GM18909 (cell line): ENCODE results near the gene FSCB.
"Not testable (repeated sequence)": the region's sequence is repeated elsewhere in the genome, so short reads cannot be mapped to it uniquely, and the experiment has no call there.

ENCODE experiments used
- ATAC-seq: cut with Tn5 transposase; IDR thresholded peaks from one replicate; pipeline ENCODE4 v1.9.1; 2021; ENCODE audit warnings: mild to moderate bottlenecking; ENCODE audit not compliant: unreplicated experiment, poor library complexity

FSCB gene

GRCh38 chr14:44507183-44507582 is at the start of gene FSCB:
TSS of gene FSCB (minus strand) at chr14:44507283. CDS start at chr14:44506987, 296 bp downstream.
- no peak for ATAC-seq

DNA sequence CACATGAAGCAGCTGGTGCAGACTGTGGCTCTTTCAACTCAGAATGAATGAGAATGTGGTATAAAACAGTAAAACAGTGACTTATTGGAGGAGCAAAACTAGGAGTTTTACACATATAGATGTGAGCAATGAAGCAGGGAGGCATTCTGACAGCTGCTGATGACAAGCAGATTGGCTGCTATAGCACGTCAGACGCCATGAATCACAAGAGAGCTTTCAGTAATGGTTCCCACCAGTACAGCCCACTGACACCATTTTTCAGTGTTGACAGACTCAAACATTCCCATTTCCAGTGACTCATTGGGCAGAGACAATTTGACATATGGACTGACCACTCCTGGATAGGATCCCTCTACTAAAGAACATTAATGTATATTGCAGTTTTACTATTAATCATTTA is 24.6 kb upstream of the FSCB start:
- ATAC-seq, result no peak

- ATAC-seq, result no peak
Measured at GRCh38 chr14:44530475-44530874, 23.4 kb upstream of the FSCB start.

DNA sequence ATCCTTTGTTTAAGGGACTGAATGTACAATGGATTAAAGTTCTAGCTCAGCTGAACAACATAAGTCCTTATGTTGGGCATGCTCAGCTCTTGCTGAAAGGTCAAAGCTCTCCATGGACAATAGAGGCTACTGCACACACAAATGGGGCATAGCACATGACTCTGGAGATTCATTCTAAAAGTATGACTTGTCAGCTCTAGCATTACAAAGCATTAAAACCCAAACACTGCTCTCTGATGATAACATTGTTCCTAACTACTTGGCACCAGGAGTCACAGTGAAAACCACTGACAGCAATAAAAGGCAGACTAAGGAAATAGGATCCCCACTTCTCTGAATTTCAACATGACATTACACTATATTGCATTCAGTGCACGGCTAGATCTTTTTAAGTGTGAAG is 21.9 kb upstream of the FSCB start:
- ATAC-seq, result no peak

GRCh38 chr14:44528180-44528579 is 21.1 kb upstream of the FSCB start:
- ATAC-seq, result no peak

- ATAC-seq, result no peak
Measured at GRCh38 chr14:44525237-44525636, 18.2 kb upstream of the FSCB start.

DNA sequence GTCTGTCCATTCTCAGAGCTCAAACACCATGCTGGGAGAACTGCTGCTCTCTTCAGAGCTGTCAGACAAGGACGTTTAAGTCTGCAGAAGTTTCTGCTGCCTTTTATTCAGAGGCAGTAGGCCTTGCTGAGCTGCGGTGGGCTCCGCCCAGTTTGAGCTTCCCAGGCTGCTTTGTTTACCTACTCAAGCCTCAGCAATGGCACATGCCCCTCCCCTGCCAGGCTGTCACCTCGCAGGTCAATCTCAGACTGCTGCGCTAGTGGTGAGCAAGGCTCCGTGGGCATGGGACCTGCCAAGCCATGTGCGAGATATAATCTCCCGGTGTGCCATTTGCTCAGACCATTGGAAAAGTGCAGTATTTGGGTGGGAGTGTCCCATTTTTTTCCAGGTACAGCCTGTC is 8.6 kb upstream of the FSCB start:
- not testable (repeated sequence) for ATAC-seq

- ATAC-seq, result no peak
Measured at GRCh38 chr14:44508834-44509233, 1.8 kb upstream of the FSCB start.

DNA sequence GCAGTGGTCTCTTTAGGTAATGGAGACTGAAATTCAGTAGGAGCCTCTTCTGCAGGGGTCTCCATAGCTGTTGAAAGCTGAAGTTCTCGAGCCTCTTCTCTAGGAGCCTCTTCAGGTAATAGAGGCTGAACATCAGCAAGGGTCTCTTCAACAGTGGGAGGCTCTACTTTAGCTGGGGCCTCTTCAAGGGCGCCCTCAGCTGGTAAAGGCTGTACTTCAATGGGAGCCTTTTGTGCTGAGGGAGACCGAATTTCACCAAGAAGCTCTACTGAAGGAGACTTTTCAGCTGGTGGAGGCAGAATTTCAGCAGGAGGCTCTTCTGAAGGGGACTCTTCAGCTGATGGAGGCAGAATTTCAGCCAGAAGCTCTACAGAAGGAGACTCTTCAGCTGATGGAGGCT is 1.5 kb downstream of the FSCB start:
- no peak for ATAC-seq

DNA sequence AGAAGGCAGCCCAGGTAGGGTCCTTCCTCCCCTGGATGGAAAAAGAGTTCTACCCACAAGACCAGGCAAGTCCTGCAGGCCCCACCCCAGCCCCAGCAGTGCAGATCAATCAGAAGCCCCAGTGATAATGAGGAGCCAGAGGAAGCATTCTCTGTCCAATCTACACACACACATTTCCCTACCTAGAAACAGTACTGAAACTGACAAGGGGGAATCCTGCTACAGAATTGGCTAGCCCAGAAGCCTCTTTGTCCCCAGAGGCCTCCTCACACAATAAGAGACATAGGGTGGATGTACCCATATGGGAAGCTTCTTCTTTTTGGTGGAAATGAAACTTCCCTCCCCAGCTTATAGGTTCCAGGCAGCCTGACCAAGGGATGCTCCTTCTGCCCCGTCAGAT is 9.9 kb downstream of the FSCB start:
- ATAC-seq, result no peak

GRCh38 chr14:44494137-44494536 is 12.9 kb downstream of the FSCB start:
- ATAC-seq, result no peak

DNA sequence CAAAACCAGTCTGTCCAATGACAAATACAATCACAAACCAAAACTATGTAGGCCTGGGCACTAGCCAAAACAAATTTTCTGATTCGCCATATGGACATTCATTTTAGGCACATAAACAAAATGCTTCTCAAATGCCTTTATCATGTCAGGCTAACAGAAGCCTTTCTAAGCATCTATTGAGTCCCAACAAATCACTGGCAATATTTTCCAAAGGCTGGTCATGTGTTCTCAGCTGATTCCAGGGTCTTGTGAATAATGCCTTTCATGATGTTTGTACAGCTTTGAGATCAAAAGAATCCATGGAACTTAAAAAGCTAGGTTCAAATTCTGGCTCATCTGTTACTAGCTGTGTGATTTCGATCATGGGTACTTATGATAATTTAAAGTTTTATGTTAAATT is 16.1 kb downstream of the FSCB start:
- no peak for ATAC-seq

DNA sequence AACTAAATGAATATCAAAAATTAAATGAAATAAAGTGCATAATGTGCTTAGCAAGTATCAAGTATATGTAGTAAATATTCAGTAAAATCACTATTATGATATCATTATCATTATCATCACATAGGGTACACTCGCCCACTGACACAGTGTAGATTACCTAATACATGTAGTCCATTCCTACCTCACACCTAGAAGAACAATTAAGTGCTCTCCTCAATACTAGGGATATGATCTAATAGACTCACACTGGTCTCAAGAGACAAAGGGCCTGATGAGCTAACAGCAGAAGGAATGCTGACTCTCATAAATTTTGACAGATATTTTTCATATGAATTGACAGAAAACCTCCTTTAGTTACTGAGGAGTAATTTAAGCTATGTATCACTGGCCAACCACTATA is 29.1 kb downstream of the FSCB start:
- no peak for ATAC-seq

- no peak for ATAC-seq
Measured at GRCh38 chr14:44468771-44469170, 38.3 kb downstream of the FSCB start.

GRCh38 chr14:44463356-44464004 is 43.6 kb downstream of the FSCB start:
- ATAC-seq, result no peak

- no peak for ATAC-seq
Measured at GRCh38 chr14:44462381-44462780, 44.7 kb downstream of the FSCB start.

GRCh38 chr14:44461811-44462210 is 45.3 kb downstream of the FSCB start:
- ATAC-seq, result no peak
